Measurements from ENCODE around the gene TPPP.

Gene TPPP

DNA sequence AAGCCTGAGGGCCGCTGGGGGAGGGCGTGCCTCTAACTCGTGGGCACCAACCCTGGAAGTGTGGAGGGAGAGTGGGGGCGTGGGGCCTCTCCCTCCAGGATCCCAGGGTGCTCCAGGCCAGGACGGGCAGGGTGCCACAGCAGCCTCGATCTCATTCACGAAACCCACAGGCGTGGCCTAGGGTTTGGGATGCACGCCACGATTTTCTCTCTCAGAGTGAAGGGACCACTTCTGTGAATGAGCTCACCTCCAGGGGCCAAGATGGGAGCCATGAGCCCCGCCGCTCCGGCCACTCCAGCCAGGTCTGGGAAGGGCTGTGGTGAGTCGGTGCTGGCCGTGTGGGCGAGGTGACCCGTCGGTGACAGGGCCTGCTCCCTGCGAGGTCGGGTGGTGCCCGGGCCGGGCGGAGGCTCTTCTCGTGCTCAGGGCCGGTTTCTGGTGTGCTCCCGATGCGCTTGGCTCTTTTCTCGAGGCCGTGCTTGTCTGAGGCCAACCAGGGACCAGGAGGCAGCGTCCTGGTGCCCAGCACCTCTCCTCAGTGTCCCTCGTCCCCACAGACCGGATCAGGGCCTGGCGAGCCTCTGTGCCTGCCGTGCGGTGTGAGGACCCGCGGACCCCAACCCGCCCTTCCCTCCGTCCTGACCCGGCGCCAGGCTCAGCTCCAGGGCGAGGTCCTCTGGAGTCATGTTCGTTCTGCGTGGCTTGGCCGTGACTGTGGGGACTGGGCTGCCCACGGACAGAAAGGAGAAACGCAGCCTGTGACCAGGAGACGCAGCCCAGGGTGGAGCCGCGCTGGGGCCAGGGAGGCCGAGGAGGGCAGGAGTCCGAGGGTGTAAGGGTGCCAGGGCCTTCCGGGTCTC is 31.0 kb downstream of the TPPP start:
- TF ChIP-seq RAD21 (IDR thresholded peaks at IDR 0.05; ENCODE audit: low read depth) (no peak), TEAD4 (IDR thresholded peaks at IDR 0.05) (no peak)

DNA sequence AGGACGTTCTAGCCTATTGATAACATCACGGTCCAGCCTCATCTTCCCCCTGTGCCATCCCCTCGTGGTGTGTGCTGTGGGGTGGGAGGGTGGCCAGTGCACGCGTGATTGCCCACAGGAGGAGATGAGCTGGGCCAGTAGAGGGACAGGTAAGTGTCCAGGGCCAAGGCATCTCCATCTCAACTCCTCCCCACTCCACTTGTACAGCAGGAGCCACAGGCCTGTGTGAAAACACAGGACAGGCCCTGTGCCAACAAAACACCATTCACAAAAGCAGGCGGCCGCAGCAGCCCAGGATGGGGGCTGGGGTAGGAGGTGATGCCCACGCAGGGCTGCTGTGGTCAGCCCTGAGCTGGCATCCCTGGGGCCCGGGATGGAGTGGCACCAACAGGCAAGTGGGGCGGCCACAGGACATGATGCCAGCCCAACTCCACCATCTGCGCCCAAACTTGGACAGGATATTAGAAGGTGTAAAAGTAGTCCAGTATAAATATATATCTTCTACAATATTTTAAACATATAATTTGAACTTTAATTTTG is 32.6 kb downstream of the TPPP start:
- no peak for TF ChIP-seq YY1 (IDR thresholded peaks at IDR 0.05; ENCODE audit: low read depth)
- no peak for TF ChIP-seq CREB1 (IDR thresholded peaks at IDR 0.05; ENCODE audit: low read depth)
- TF ChIP-seq CEBPB (IDR thresholded peaks at IDR 0.05), result no peak
- no peak for TF ChIP-seq NFIC (IDR thresholded peaks at IDR 0.05)
- no peak for TF ChIP-seq RAD21 (IDR thresholded peaks at IDR 0.05; ENCODE audit: low read depth)
- no peak for TF ChIP-seq TEAD4 (IDR thresholded peaks at IDR 0.05)
- no peak for TF ChIP-seq FOXM1 (IDR thresholded peaks at IDR 0.05; ENCODE audit: borderline replicate concordance, low read depth)
- TF ChIP-seq, protein P1, sequence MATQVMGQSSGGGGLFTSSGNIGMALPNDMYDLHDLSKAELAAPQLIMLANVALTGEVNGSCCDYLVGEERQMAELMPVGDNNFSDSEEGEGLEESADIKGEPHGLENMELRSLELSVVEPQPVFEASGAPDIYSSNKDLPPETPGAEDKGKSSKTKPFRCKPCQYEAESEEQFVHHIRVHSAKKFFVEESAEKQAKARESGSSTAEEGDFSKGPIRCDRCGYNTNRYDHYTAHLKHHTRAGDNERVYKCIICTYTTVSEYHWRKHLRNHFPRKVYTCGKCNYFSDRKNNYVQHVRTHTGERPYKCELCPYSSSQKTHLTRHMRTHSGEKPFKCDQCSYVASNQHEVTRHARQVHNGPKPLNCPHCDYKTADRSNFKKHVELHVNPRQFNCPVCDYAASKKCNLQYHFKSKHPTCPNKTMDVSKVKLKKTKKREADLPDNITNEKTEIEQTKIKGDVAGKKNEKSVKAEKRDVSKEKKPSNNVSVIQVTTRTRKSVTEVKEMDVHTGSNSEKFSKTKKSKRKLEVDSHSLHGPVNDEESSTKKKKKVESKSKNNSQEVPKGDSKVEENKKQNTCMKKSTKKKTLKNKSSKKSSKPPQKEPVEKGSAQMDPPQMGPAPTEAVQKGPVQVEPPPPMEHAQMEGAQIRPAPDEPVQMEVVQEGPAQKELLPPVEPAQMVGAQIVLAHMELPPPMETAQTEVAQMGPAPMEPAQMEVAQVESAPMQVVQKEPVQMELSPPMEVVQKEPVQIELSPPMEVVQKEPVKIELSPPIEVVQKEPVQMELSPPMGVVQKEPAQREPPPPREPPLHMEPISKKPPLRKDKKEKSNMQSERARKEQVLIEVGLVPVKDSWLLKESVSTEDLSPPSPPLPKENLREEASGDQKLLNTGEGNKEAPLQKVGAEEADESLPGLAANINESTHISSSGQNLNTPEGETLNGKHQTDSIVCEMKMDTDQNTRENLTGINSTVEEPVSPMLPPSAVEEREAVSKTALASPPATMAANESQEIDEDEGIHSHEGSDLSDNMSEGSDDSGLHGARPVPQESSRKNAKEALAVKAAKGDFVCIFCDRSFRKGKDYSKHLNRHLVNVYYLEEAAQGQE (IDR thresholded peaks at IDR 0.05; ENCODE audit: low read depth), result no peak
- TF ChIP-seq EGR1 (IDR thresholded peaks at IDR 0.05), result no peak
- no peak for TF ChIP-seq ZBTB7A (IDR thresholded peaks at IDR 0.05; ENCODE audit: low read depth)
- TF ChIP-seq EP300 (IDR thresholded peaks at IDR 0.05; ENCODE audit: borderline replicate concordance), result no peak
- TF ChIP-seq TCF12 (IDR thresholded peaks at IDR 0.05; ENCODE audit: low read depth), result no peak
- TF ChIP-seq, protein P2, sequence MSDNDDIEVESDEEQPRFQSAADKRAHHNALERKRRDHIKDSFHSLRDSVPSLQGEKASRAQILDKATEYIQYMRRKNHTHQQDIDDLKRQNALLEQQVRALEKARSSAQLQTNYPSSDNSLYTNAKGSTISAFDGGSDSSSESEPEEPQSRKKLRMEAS (IDR thresholded peaks at IDR 0.05), result no peak
- no peak for TF ChIP-seq TAF1 (IDR thresholded peaks at IDR 0.05; ENCODE audit: low read depth)
- TF ChIP-seq, protein P3, sequence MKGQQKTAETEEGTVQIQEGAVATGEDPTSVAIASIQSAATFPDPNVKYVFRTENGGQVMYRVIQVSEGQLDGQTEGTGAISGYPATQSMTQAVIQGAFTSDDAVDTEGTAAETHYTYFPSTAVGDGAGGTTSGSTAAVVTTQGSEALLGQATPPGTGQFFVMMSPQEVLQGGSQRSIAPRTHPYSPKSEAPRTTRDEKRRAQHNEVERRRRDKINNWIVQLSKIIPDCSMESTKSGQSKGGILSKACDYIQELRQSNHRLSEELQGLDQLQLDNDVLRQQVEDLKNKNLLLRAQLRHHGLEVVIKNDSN (IDR thresholded peaks at IDR 0.05), result no peak

DNA sequence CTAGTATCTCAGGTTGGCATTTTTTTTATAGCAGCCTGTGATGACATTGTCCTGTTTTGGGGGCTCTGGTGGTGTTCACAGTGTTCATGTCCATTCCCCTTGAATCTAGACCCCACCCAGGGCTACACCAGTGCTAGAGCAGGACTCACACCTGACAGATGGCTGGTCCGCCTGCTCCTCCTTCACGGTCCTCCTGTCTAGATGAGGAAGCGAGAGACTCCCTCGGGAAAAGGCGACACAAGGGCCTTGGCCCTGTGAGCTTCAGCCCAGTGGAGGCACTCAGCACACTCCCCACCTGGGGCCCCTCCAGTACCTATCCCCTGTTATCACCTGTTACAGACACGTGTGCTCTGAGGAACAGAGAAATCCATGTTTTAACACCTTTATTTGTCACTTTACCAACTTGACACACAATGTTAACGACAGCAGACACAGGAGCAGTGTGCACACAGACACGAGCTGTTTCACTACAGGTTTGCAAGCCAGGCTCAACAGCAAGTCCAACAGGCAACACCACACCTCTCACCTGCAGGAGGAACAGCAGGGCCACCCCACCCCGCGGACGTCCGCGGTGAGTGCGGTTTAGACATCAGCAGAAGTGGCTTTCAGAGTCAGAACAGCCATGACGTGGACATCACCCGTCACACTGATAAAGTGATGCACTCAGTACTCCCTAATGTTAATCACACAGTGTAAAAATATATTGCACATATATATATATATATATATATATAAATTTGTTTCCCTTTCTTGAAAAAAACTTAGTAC is 33.5 kb downstream of the TPPP start:
- TF ChIP-seq EGR1 (IDR thresholded peaks at IDR 0.05), result no peak
- no peak for TF ChIP-seq EP300 (IDR thresholded peaks at IDR 0.05; ENCODE audit: borderline replicate concordance)
- TF ChIP-seq, protein P3 (IDR thresholded peaks at IDR 0.05), result no peak
- no peak for TF ChIP-seq NFIC (IDR thresholded peaks at IDR 0.05)
- TF ChIP-seq TCF12 (IDR thresholded peaks at IDR 0.05; ENCODE audit: low read depth), result no peak
- TF ChIP-seq TEAD4 (IDR thresholded peaks at IDR 0.05), result no peak

DNA sequence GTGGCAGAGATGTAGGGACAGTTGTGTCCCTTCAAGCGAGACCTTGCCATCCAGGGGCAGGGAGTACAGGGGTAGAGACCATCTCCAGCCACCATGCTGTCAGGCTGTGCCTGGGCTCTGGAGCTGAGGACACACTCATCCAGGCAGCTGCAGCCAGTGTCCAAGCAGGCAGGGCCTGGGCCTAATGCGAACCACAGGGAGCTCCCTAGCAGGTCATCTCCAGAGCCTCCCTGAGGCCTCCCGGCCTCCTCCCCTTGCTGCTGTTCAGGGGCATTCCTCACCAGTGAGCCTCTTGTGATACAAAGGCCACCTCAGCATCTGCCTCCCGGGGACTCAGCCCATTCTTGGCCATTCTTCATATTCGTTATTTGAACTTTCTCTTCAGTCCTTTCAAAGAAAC is 35.0 kb downstream of the TPPP start:
- TF ChIP-seq CEBPB (IDR thresholded peaks at IDR 0.05) (no peak), TEAD4 (IDR thresholded peaks at IDR 0.05) (no peak), TAF1 (IDR thresholded peaks at IDR 0.05; ENCODE audit: low read depth) (no peak), CREB1 (IDR thresholded peaks at IDR 0.05; ENCODE audit: low read depth) (no peak), TCF12 (IDR thresholded peaks at IDR 0.05; ENCODE audit: low read depth) (no peak), FOXM1 (IDR thresholded peaks at IDR 0.05; ENCODE audit: borderline replicate concordance, low read depth) (no peak), ZBTB7A (IDR thresholded peaks at IDR 0.05; ENCODE audit: low read depth) (no peak), RAD21 (IDR thresholded peaks at IDR 0.05; ENCODE audit: low read depth) (no peak)
- TF ChIP-seq, protein P3 (IDR thresholded peaks at IDR 0.05), result no peak
- TF ChIP-seq, protein P1 (IDR thresholded peaks at IDR 0.05; ENCODE audit: low read depth), result no peak
- TF ChIP-seq, protein P2 (IDR thresholded peaks at IDR 0.05), result no peak

DNA sequence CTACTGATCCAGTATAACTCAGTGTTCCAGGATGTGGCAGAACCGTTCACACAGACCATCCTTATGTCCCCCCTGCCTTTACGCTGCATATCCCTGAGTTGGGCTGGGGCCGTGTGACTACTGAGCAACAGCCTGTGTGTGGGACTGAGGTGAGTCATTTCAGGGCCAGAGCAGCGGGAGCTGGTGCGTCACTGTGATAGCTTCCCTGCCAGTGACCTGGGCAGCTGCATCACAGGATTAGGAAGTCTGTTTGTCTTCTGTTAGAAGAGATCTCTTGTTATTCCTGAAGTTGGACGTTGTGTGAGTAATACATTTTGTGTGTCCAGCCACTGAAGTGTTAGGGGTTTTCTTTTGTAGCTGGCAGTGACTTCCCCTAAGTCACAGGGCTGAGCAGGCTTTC is 35.6 kb downstream of the TPPP start:
- TF ChIP-seq, protein P1 (IDR thresholded peaks at IDR 0.05; ENCODE audit: low read depth), result no peak
- TF ChIP-seq FOXM1 (IDR thresholded peaks at IDR 0.05; ENCODE audit: borderline replicate concordance, low read depth), result no peak
- TF ChIP-seq EP300 (IDR thresholded peaks at IDR 0.05; ENCODE audit: borderline replicate concordance), result no peak
- TF ChIP-seq CREB1 (IDR thresholded peaks at IDR 0.05; ENCODE audit: low read depth), result no peak

Data from Ishikawa (cell line).